Astrocyte (in vitro differentiated cells and primary cell): Measurements from ENCODE around the gene TMEM9B. TPM values are rescaled to one million over a fixed set of nuclear protein-coding genes. Genes with fewer than 3 reads are reported as not detected.

ENCODE experiments used
- DNase-seq: peaks from one replicate; pipeline ENCODE4 v3.0.0-alpha.2; 2010; ENCODE audit warnings: low read depth
- FAIRE-seq: peaks from 2 replicates; lab custom pipeline; 2011; peaks lifted over from hg19 to GRCh38; lab: Jason Lieb, UNC
- H2AFZ ChIP-seq: 2 replicates; pipeline ENCODE4 v1.6.0; 2012; ENCODE audit warnings: low read depth, low read length, inconsistent platforms
- H3K27ac ChIP-seq: 2 replicates; pipeline ENCODE4 v1.5.1; 2011; ENCODE audit warnings: low read depth, low read length, inconsistent platforms
- H3K27me3 ChIP-seq: 2 replicates; pipeline ENCODE4 v1.6.0; 2011; ENCODE audit warnings: low read length, inconsistent platforms; ENCODE audit not compliant: insufficient read depth
- H3K36me3 ChIP-seq: 2 replicates; pipeline ENCODE4 v1.5.1; 2011; ENCODE audit warnings: low read length, inconsistent platforms; ENCODE audit not compliant: insufficient read depth
- H3K4me1 ChIP-seq: 2 replicates; pipeline ENCODE4 v1.5.1; 2011; ENCODE audit warnings: low read length, inconsistent platforms; ENCODE audit not compliant: insufficient read depth
- H3K4me2 ChIP-seq: 2 replicates; pipeline ENCODE4 v1.6.0; 2012; ENCODE audit warnings: low read length, inconsistent platforms
- H3K4me3 ChIP-seq: 2 replicates; pipeline ENCODE4 v1.5.1; 2011; ENCODE audit warnings: low read depth, mild to moderate bottlenecking, low read length, inconsistent platforms; ENCODE audit not compliant: insufficient read depth
- H3K79me2 ChIP-seq: 2 replicates; pipeline ENCODE4 v1.6.0; 2012; ENCODE audit warnings: mild to moderate bottlenecking, low read length, inconsistent platforms; ENCODE audit not compliant: insufficient read depth
- H3K9ac ChIP-seq: 2 replicates; pipeline ENCODE4 v1.6.0; 2012; ENCODE audit warnings: mild to moderate bottlenecking, low read length, inconsistent platforms
- H3K9me3 ChIP-seq: 2 replicates; pipeline ENCODE4 v1.5.1; 2012; ENCODE audit warnings: low read depth, mild to moderate bottlenecking, low read length, inconsistent platforms; ENCODE audit not compliant: insufficient read depth
- H4K20me1 ChIP-seq: 2 replicates; pipeline ENCODE4 v1.6.0; 2012; ENCODE audit warnings: low read length, inconsistent platforms; ENCODE audit not compliant: insufficient read depth
- H3K27ac Mint-ChIP-seq: one replicate; pipeline ENCODE4 v1.8.0; 2021; ENCODE audit warnings: mild to moderate bottlenecking, mixed read lengths; ENCODE audit not compliant: unreplicated experiment
- H3K27me3 Mint-ChIP-seq: one replicate; pipeline ENCODE4 v1.8.0; 2021; ENCODE audit warnings: low read depth, mixed read lengths; ENCODE audit not compliant: unreplicated experiment
- H3K36me3 Mint-ChIP-seq: one replicate; pipeline ENCODE4 v1.8.0; 2021; ENCODE audit warnings: low read depth, mixed read lengths; ENCODE audit not compliant: unreplicated experiment
- H3K4me1 Mint-ChIP-seq: one replicate; pipeline ENCODE4 v1.8.0; 2021; ENCODE audit warnings: low read depth, mixed read lengths; ENCODE audit not compliant: unreplicated experiment
- H3K4me3 Mint-ChIP-seq: one replicate; pipeline ENCODE4 v1.8.0; 2021; ENCODE audit warnings: mild to moderate bottlenecking, moderate library complexity, mixed read lengths; ENCODE audit not compliant: unreplicated experiment
- H3K9me3 Mint-ChIP-seq: one replicate; pipeline ENCODE4 v1.8.0; 2021; ENCODE audit warnings: mild to moderate bottlenecking, mixed read lengths; ENCODE audit not compliant: unreplicated experiment
- CTCF ChIP-seq: IDR thresholded peaks from 2 replicates; pipeline ENCODE4 v1.5.1; 2011; ENCODE audit warnings: low read depth, mild to moderate bottlenecking, inconsistent platforms, low read length, moderate library complexity; ENCODE audit not compliant: insufficient read depth
- EZH2 ChIP-seq: IDR thresholded peaks from 2 replicates; pipeline ENCODE4 v1.6.1; 2012; ENCODE audit warnings: mild to moderate bottlenecking, low read length, inconsistent platforms; ENCODE audit not compliant: insufficient read depth
- total RNA-seq: library from RNA; stranded (reverse); gene quantifications from 2 replicates; pipeline ENCODE4 v1.2.1, GENCODE V29; 2021

Gene TMEM9B
- total RNA-seq, 1 donor from 2014 or later: 38.2 TPM

GRCh38 chr11:9008661-9009060 lies 44.4 kb upstream of the TMEM9B start:
- no peaks in the 10 kb centered on the region for H4K20me1 ChIP-seq
- H3K27me3 ChIP-seq: peaks cover 13% of the 10 kb centered on the region
- no peak overlapping the region for H3K4me3 ChIP-seq
- no peak overlapping the region for H3K9ac ChIP-seq
- H3K79me2 ChIP-seq: no peaks in the 10 kb centered on the region
- no peaks in the 10 kb centered on the region for H3K36me3 ChIP-seq
- peaks cover 5% of the 10 kb centered on the region for H3K4me1 ChIP-seq
- Mint-ChIP-seq H3K27me3 (peaks cover 47% of the 10 kb centered on the region), H3K9me3 (peaks cover 6% of the 10 kb centered on the region), H3K4me1 (no peaks in the 10 kb centered on the region), H3K27ac (no peak overlapping the region), H3K4me3 (no peak overlapping the region), H3K36me3 (peaks cover 3% of the 10 kb centered on the region)
- H3K9me3 ChIP-seq: no peaks in the 10 kb centered on the region
- H3K4me2 ChIP-seq: no peak overlapping the region
- TF ChIP-seq EZH2 (no peak), CTCF (no peak)
- H3K27ac ChIP-seq: no peak overlapping the region
- FAIRE-seq (no peak), DNase-seq (no peak)
- H2AFZ ChIP-seq: no peak overlapping the region

- peaks cover 44% of the 10 kb centered on the region for H3K27me3 Mint-ChIP-seq
Measured at GRCh38 chr11:9008011-9008550, 43.8 kb upstream of the TMEM9B start.

More at GRCh38 chr11:9008011-9008550, 43.8 kb upstream of the TMEM9B start:
- TF ChIP-seq EZH2: no peak
- TF ChIP-seq CTCF: no peak
- no peak overlapping the region for H3K27ac Mint-ChIP-seq
- no peak overlapping the region for H3K4me3 ChIP-seq
- H3K9me3 ChIP-seq: no peaks in the 10 kb centered on the region
- H3K4me3 Mint-ChIP-seq: no peak overlapping the region
- H3K4me2 ChIP-seq: no peak overlapping the region
- no peaks in the 10 kb centered on the region for H3K36me3 ChIP-seq
- H3K36me3 Mint-ChIP-seq: peaks cover 2% of the 10 kb centered on the region
- peaks cover 3% of the 10 kb centered on the region for H3K4me1 Mint-ChIP-seq
- H2AFZ ChIP-seq: no peak overlapping the region
- no peak overlapping the region for H3K9ac ChIP-seq
- H3K27ac ChIP-seq: no peak overlapping the region
- no peaks in the 10 kb centered on the region for H4K20me1 ChIP-seq
- FAIRE-seq: no peak
- no peak for DNase-seq
- H3K27me3 ChIP-seq: peaks cover 13% of the 10 kb centered on the region
- peaks cover 6% of the 10 kb centered on the region for H3K9me3 Mint-ChIP-seq
- peaks cover 10% of the 10 kb centered on the region for H3K4me1 ChIP-seq
- H3K79me2 ChIP-seq: no peaks in the 10 kb centered on the region
